Measurements from ENCODE around the gene DENND2D.

The DENND2D gene

DNA sequence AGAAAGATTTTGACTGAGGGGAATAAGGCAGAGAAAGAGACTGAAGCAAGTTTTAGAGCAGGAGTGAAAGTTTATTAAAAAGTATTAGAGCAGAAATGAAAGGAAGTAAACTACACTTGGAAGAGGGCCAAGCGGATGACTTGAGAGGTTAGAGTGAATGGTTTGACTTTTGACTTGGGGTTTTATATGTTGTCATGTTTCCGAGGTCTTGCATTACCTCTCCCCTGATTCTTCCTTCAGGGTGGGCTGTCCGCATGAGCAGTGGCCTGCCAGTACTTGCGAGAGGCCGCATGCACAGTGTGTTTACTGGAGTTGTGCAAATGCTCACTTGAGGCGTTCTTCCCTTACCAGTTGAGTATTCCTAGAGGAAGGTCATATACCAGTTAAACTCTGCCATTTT, 13.0 kb upstream of the DENND2D start:
- Histone ChIP-seq H3K27me3 (ENCODE audit: control insufficient read depth, low read length) (no peaks in the 10 kb centered on the region), H3K9me2 (replicated peaks; ENCODE audit: control insufficient read depth, low read length) (no peaks in the 10 kb centered on the region), H3K36me3 (ENCODE audit: control insufficient read depth, low read length) (peaks cover 11% of the 10 kb centered on the region), H3K4me2 (ENCODE audit: low read length) (peak overlapping the region; percentile 87), H3F3A (ENCODE audit: control insufficient read depth, insufficient read depth) (peaks cover 69% of the 10 kb centered on the region), H3K27ac (ENCODE audit: low read depth, low read length) (peak overlapping the region; percentile 98), H3K4me3 (ENCODE audit: low read length) (peak overlapping the region; percentile 57), H4K20me1 (ENCODE audit: control insufficient read depth, insufficient read depth, low read depth, low read length) (no peaks in the 10 kb centered on the region), H3K4me1 (ENCODE audit: control insufficient read depth, low read length) (peaks cover 74% of the 10 kb centered on the region), H3K79me2 (ENCODE audit: control insufficient read depth, low read length) (no peaks in the 10 kb centered on the region), H3K9me3 (ENCODE audit: control insufficient read depth, insufficient read depth, low read length) (no peaks in the 10 kb centered on the region)
- TF ChIP-seq, protein P1, sequence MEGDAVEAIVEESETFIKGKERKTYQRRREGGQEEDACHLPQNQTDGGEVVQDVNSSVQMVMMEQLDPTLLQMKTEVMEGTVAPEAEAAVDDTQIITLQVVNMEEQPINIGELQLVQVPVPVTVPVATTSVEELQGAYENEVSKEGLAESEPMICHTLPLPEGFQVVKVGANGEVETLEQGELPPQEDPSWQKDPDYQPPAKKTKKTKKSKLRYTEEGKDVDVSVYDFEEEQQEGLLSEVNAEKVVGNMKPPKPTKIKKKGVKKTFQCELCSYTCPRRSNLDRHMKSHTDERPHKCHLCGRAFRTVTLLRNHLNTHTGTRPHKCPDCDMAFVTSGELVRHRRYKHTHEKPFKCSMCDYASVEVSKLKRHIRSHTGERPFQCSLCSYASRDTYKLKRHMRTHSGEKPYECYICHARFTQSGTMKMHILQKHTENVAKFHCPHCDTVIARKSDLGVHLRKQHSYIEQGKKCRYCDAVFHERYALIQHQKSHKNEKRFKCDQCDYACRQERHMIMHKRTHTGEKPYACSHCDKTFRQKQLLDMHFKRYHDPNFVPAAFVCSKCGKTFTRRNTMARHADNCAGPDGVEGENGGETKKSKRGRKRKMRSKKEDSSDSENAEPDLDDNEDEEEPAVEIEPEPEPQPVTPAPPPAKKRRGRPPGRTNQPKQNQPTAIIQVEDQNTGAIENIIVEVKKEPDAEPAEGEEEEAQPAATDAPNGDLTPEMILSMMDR (IDR thresholded peaks at IDR 0.05; ENCODE audit: low read depth, low read length, poor library complexity, severe bottlenecking) = no peak
- TF ChIP-seq EZH2phosphoT487 (IDR thresholded peaks at IDR 0.05; ENCODE audit: borderline replicate concordance, low read length) = no peak

GRCh38 chr1:111212634-111213335, 12.3 kb upstream of the DENND2D start:
- no peaks in the 10 kb centered on the region for H4K20me1 ChIP-seq (ENCODE audit: control insufficient read depth, insufficient read depth, low read depth, low read length)
- H3K4me1 ChIP-seq (ENCODE audit: control insufficient read depth, low read length) = peaks cover 74% of the 10 kb centered on the region
- H3K4me2 ChIP-seq (ENCODE audit: low read length) = peak overlapping the region; percentile 87
- no peaks in the 10 kb centered on the region for H3K79me2 ChIP-seq (ENCODE audit: control insufficient read depth, low read length)
- H3K36me3 ChIP-seq (ENCODE audit: control insufficient read depth, low read length) = peaks cover 11% of the 10 kb centered on the region
- peak overlapping the region; percentile 57 for H3K4me3 ChIP-seq (ENCODE audit: low read length)
- H3K9me3 ChIP-seq (ENCODE audit: control insufficient read depth, insufficient read depth, low read length) = no peaks in the 10 kb centered on the region
- H3F3A ChIP-seq (ENCODE audit: control insufficient read depth, insufficient read depth) = peaks cover 68% of the 10 kb centered on the region
- H3K27ac ChIP-seq (ENCODE audit: low read depth, low read length) = peak overlapping the region; percentile 98
- H3K9me2 ChIP-seq (replicated peaks; ENCODE audit: control insufficient read depth, low read length) = no peaks in the 10 kb centered on the region
- no peaks in the 10 kb centered on the region for H3K27me3 ChIP-seq (ENCODE audit: control insufficient read depth, low read length)
- TF ChIP-seq, protein P1 (IDR thresholded peaks at IDR 0.05; ENCODE audit: low read depth, low read length, poor library complexity, severe bottlenecking) = no peak
- no peak for TF ChIP-seq EZH2phosphoT487 (IDR thresholded peaks at IDR 0.05; ENCODE audit: borderline replicate concordance, low read length)

DNA sequence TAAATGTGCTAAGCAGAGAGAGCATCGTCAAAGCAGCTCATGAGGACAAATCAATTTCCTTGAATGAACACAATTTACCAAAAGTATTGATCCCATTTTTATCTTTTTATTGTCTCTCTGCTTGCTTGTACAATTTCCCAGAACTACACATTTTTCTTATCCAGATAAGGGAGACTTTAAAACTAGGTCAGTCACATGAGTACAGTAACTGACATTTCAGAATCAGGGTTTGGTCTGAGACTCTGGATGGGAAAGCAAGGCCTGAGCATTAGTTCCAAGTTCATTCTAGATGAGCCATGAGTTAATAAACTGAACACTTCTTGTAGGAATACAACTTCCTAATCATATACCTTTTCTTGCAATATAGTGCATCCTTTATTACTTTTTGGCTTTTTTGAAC, 11.5 kb upstream of the DENND2D start:
- peaks cover 7% of the 10 kb centered on the region for H3K36me3 ChIP-seq (ENCODE audit: control insufficient read depth, low read length)
- H3K4me2 ChIP-seq (ENCODE audit: low read length) = no peak overlapping the region
- H3K27me3 ChIP-seq (ENCODE audit: control insufficient read depth, low read length) = no peaks in the 10 kb centered on the region
- no peaks in the 10 kb centered on the region for H3K79me2 ChIP-seq (ENCODE audit: control insufficient read depth, low read length)
- peaks cover 59% of the 10 kb centered on the region for H3F3A ChIP-seq (ENCODE audit: control insufficient read depth, insufficient read depth)
- no peaks in the 10 kb centered on the region for H3K9me2 ChIP-seq (replicated peaks; ENCODE audit: control insufficient read depth, low read length)
- H3K4me3 ChIP-seq (ENCODE audit: low read length) = no peak overlapping the region
- no peaks in the 10 kb centered on the region for H3K9me3 ChIP-seq (ENCODE audit: control insufficient read depth, insufficient read depth, low read length)
- H3K4me1 ChIP-seq (ENCODE audit: control insufficient read depth, low read length) = peaks cover 72% of the 10 kb centered on the region
- TF ChIP-seq, protein P1 (IDR thresholded peaks at IDR 0.05; ENCODE audit: low read depth, low read length, poor library complexity, severe bottlenecking) = no peak
- no peak for TF ChIP-seq EZH2phosphoT487 (IDR thresholded peaks at IDR 0.05; ENCODE audit: borderline replicate concordance, low read length)
- 0 out of 2 replicates have a peak overlapping the region, but pooled peaks have one; percentile 10 for H3K27ac ChIP-seq (ENCODE audit: low read depth, low read length)
- no peaks in the 10 kb centered on the region for H4K20me1 ChIP-seq (ENCODE audit: control insufficient read depth, insufficient read depth, low read depth, low read length)
